GM19238 (cell line): ENCODE measurements around the gene SCGB2A2.

Experiments
- DNase-seq: peaks from one replicate; pipeline ENCODE4 v3.0.0; 2011; ENCODE audit warnings: low spot score; ENCODE audit not compliant: insufficient read length

The SCGB2A2 gene

DNA sequence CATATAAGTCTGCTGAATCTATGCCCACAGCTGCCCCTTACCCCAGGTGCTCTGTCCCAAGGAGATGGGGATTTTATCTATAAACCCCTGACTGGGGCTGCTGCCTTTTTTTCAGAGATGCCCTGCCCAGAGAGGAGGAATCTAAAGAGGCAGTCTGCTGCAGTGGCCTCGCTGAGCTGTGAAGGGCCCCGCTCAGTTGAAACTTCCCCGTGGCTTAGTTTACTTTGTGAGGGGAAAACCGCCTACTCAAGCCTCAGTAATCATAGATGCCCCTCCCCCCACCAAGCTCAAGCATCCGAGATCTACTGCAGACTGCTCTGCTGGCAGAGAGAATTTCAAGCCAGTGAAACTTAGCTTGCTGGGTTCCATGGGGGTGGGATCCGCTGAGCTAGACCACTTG is 36.3 kb downstream of the SCGB2A2 start:
- DNase-seq, result no peak

DNA sequence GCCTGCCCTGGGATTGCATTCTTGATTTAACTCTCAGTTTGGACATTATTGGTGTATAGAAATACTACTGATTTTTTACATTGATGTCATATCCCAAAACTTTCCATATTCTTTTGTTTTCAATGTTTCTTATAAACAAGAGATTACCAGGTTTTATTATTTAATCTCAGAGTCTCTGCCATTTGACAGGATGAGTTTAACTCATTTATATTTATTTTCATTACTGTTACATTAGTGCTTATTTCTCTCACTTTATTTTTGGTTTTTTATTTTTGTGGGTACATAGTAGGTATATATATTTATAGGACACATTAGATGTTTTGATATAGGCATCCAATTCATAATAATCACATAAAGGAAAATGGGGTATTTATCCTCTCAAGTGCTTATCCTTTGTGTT is 38.0 kb downstream of the SCGB2A2 start:
- no peak for DNase-seq

DNA sequence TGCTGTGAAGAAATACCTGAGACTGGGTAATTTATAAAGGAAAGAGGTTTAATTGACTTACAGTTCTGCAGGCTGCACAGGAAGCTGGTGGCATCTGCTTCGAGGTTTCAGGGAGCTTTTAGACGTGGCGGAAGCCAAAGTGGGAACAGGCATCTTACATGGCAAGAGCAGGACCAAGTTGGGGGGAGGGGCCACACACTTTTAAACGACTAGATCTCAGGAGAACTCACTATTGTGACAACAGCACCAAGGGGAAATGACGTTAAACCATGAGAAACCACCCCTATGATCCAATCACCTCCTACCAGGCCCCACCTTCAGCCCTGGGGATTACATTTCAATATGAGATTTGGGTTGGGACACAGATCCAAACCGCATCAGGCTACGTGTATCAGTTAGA is 40.0 kb downstream of the SCGB2A2 start:
- DNase-seq, result no peak

DNA sequence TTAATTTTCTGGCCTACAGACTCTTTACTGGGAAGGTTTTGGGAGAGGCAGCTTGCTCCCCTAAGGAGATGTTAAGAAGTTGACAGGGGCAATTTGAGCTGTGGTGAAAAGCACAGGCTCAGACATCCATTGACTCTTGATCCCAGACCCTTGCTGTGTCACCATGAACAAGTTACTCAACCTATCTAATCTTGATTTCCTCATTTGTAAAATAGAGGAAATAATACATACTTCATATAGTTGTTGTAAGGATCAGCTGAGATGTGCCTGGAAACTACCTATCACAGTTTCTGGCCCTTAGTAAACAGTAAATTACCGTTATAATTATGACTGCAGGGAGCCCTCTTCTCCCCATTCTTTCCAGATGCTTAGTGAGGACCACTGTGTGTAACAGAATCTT is 45.5 kb downstream of the SCGB2A2 start:
- DNase-seq, result no peak

DNA sequence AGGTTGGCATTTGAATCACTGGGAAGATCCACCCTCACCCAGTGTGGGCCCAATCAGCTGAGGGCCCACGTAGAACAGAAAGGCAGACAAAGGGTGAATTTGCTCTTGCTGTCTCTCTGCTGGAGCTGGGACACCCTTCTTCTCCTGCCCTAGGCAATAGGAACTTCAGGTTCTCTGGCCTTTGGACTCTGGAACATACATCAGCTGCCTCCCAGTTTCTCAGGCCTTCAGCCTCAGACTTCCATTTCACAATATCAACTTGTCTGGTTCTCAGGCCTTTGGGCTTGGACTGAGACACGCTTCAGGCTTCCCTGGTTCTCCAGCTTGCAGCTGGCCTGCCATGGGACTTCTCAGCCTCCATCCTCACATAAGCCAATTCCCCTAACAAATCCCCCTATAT is 52.6 kb downstream of the SCGB2A2 start:
- DNase-seq, result no peak
